Activated CD4-positive, alpha-beta T cell treated with anti-CD3 and anti-CD28 coated beads, Interleukin-2, Interleukin-6, amounts not matched to agents 100 ng/mL and 50 ng/mL, durations not matched to agents 16 hours and 8 hours (primary cell): ENCODE data around the gene NCAM2.

Experiments used
- DNase-seq: peaks from one replicate; pipeline ENCODE4 v3.0.0-alpha.2; 2020

NCAM2 gene

DNA sequence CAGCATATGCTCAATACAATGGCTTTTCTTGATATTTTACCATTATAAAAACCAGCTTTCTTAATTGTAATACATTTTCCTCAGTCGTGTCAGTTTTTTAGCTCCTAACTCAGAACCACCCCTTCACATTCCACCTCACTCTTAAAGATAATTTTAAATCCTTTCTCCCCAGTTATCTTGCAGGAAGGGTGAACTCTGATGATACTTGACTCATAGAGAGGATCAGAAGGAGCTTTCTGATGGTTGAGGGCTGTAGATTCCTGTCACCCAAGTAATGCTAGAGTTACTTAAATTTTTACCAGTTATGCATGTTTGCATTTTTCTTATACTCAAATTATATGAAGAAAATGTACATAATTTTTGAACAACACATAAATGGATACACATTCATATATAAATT lies 233.7 kb downstream of the NCAM2 start:
- DNase-seq, result no peak

DNA sequence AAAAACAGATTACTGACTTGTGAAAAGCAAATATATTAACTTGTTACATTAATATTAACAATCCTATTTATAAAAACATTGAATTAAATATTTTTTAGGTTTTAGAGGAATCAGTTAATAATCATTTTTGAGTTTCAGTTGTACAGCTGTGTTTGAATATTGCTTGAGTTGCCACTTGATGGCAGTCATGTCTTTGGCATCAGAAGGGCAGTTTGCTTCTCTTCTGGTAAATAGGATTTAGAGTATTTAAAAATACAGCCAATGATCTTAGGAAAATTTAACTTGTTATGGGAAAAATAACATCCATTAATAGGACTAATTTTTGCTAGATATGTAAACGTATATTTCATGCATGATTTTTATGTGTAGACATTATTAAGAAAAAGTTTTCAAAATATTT lies 234.1 kb downstream of the NCAM2 start:
- DNase-seq, result peak; percentile 0

DNA sequence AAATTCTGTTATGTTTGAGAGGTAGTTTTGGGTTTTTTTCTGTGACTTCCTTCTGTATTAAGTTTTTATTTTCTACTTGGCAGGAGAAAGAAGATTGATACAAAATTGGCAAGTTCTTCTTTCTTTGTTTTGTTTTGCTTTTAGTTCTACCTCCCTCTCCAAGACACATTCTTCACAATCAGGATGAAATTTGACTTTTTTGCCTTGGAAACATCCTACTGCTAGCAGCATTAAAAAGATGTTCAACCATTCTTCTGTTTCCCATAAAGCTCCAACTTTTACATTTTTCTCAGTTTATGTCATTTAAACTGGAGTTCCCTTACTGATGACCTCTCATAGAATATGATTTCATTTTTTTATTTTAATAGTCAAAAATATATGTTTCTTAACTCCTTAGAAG lies 234.8 kb downstream of the NCAM2 start:
- no peak for DNase-seq

DNA sequence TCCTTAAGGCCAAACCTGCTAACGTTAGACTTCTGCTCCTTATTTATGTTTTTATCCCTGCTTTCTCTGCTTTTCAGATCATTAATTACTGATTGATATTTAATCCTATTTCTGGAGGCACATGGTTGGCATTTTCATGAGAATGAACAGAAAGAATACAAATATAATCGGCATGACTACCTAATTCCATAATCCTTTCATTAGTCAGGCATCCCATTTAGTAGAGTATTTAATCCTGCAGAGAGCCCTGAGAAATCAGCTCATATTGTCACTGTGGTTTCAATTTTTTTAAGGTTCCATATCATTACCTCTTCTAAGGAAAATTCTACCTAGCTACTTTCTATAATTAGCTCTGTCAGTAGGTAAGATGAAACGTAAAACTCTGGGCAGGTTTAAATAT lies 238.8 kb downstream of the NCAM2 start:
- DNase-seq, result no peak

DNA sequence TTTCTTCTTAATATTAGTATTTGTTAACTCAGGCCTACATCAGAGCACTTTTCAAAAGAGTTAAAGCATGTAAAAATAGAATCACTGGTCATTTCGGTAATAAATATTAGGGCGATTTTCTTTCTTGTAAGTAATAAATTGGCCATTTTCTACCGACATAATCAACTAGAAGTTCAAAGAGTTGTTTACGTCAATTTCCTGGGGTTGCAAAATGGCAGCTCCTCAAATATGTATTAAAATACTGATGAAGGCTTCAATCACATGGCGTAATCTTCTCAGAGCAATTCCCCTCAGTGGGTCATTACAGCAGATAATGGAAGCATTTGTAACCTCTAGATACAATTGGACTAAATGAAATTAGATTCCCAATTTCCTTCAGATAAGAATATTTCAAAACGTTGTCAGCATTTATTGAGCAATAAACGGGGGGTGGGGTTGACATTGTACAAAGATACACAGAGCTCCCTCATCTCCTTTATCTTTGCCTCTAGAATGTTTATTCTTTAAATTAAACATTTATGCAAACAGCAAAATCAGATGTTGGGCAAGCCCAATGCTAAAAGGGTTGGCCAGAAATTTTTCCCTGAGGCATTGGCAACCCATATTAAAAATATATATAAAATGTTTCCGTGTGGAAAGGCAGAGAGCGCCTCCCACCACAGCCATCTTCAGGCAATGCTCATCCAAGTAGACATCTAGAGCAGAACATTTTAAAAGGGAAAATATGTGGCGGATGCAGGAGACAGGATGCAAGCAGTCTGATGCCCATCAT lies 240.6 kb downstream of the NCAM2 start:
- DNase-seq, result no peak

DNA sequence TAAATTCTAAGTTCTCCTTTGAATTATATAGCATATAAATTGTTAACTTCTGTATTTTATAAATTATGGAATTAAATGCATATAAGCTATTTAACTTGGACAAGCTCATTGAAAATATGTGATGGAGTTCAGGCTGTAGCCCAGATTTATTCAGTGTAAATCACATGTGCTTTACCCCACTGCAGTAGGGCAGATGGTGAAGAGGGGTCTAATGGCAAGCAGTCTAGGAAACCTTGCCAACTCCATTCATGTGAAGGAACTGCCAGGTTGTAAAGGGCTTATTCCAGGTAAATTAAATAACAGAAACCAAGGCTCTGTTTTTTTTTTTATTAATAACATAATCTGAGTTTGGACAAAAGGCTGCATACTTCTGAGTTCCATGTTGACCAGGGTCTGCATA lies 243.2 kb downstream of the NCAM2 start:
- DNase-seq, result no peak

DNA sequence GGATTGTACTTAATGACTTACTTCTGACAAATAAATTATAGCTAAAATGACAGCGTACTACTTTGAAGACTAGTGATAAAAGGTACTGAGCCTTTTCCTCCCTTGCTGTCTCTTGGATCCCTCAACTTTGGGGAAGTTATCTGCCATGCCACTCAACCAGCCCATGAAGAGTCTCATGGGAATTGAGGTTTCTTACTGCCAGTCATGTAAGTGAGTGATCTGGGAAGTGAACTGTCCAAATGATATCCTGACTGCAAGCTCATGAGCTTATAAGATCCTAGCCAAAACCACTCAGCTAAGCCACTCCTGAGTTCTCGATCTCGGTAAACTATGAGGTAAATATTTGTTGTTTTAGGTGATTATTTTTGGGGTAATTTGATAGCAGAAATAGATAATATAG lies 247.8 kb downstream of the NCAM2 start:
- DNase-seq, result no peak

DNA sequence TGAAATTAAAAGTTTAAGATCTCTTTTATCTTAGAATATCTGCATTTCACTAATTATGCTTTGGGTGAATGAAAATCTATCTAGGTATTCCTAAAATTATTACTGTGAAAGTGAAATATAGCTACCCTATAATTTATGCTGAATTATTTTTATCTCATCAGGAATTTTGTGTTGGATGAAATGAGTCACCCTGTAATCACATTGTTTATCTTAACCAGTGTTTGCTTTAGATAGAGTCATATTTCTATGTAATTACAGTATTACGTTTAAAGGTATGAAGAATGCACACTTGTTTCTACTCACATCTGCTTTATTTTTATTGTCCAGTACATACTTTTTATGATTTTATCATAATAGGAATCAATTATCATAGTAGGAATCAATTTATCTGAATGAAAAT lies 249.2 kb downstream of the NCAM2 start:
- no peak for DNase-seq

DNA sequence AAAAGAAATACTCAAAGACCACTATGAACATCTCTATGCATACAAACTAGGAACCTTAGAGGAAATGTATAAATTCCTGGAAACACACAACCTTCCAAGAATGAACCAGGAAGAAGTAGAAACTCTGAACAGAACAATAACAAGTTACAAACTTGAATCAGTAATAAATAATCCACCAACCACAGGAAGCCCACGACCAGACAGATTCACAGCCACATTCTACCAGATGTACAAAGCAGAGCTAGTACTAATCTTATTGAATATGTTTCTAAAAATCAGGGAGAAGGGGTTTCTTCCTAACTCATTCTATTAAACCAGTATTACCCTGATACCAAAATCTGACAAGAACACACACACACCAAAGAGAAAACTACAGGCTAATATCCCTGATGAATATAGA lies 263.8 kb downstream of the NCAM2 start:
- no peak for DNase-seq

DNA sequence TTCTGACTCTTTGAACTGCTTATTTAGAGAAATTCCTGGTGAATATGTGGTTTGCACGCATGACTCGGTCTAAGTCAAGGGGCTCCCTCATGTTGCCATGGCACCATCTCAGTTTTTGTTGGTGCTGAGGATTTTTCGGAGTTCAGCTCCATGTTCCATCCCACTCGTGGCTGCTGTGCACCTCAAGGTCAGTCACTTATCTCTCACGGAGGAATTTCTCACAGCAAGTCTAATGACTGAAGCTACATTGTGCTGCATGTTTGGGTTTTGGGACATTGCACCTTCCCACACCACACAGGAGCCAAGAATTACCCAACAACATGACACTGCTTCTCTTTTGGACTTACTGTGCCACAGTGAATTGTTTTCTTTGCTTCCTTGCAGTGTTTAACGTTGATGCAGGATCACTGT lies 269.9 kb downstream of the NCAM2 start:
- no peak for DNase-seq

DNA sequence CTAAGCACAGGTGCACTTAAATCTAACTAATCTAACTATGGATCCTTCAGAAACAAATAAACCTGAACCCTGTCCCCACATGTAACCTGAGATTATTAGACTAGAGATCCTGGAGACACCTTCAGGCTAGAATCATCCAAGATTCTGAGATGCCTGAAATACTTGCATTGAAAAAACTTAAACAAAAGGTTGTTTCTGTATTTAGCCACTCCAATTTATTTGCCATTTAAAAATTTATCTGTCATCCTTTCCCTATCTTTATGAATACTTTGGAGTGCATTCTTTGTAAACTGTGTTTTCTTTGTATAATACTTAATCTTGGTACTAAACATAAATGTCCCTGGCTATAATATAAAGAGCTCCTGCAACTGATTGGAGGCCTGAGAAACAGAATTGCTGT lies 270.7 kb downstream of the NCAM2 start:
- DNase-seq, result no peak

DNA sequence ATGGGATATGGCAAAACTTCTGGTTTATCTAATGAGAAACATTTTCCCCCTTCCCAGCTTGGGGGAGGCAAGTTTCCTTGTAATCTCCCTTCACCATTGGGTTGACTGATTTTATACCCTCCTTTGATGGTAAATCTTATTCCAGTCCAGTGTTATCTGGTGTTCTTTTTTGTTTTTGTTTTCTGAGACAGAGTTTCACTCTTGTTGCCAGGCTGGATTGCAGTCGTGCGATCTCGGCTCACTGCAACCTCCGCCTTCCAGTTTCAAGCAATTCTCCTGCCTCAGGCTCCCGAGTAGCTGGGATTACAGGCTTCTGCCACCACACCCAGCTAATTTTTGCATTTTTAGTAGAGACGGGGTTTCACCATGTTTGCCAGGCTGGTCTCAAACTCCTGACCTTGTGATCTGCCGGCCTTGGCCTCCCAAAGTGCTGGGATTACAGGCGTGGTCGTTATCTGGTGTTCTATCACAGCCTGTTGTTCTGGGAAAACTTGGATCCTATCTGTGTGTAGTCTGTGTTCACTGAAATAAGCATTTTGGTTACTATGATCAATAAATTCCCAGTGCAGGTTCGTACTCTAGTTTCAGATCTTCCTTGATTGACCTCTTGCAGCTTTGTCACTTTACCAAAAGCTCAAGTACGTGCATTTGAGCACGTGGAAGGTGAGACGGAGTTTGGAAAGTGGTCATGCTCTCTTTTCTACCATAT lies 281.1 kb downstream of the NCAM2 start:
- no peak for DNase-seq

DNA sequence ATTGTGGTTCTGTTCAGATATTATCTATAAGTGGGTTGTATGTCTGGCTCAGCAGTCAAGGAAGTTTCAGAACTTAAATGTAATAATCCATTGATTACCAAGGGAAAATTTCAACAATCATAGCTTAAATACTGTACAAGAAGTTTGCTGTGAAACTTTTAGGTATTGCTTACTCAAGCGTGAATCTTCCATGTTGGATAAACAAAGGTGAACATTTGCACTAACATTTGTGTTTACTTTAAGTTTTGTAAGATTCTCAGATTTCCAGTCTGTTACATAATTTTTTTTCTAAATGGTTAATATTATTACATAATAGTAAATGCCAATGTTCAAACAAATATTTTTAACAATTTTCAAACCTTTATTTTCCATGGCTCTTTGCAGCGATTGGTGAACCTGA lies 285.6 kb downstream of the NCAM2 start:
- no peak for DNase-seq

DNA sequence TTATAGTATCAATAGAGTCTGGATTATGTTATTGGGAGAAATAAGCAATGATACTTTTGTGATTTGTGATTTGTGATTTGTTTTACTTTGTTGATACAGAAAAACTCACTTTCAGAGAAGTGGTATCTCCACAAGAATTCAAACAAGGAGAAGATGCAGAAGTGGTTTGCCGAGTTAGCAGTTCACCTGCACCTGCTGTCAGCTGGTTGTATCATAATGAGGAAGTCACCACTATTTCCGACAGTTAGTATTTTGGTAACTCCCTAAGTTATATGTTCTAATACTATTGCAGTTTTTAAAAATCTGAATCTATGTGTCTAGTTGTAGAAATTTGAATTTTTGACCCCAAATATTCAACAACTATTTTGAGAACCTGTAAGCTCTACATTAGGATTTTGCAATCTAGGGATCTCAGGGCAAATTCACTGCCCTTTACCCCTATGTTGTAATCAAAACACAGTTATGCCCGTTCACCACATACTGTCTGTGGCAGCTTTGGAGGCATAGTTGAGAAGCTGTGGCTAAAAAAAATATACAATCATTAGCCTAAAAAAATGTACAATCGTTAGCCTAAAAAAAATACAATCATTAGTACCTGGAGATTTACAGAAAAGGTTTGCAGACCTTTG lies 288.1 kb downstream of the NCAM2 start:
- DNase-seq, result no peak

DNA sequence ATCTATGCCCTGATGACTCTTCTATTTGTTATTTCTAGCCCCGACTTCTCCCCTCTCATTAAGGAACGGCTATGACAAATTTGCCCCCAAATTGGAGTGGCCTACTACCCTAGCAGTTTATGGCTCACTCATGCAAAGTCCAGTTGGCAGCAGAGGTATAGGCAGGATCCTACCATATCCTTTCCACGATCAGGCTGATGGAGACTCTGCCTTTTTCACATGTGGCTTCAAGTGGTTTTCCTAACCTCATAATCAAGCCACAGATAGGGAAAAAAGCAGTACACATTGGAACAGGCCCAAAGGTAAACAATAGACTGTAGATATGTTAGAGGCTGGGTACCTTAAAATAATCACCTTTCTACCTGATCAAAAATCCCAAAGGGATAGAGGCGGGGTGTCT lies 292.5 kb downstream of the NCAM2 start:
- DNase-seq, result no peak

DNA sequence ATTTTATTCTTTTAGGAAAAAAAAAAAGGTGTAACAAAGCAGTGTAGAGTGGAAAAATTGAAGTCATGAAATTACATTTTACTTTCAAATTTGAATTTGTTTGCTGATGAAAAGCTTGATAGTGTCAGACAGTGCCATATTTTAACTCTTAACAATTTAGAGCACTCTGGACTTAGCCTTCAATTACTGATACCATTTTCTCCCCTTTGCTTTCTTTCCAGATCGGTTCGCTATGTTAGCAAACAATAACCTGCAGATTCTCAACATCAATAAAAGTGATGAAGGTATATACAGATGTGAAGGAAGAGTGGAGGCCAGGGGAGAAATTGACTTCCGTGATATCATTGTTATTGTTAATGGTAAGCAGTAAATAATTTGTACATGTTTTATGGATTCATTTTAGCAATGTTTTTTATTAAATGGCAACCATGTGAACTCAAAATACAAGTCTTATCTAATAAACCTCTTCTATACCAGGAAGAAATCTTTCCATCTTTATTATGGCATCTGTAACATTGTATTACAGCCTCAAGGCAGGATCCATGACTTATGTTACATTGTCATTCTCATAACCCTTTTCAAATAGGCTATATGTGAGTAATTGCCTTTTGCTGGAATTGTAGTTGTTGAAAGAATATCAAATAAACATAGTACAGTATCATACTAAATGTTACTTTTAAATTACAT lies 293.8 kb downstream of the NCAM2 start:
- no peak for DNase-seq

DNA sequence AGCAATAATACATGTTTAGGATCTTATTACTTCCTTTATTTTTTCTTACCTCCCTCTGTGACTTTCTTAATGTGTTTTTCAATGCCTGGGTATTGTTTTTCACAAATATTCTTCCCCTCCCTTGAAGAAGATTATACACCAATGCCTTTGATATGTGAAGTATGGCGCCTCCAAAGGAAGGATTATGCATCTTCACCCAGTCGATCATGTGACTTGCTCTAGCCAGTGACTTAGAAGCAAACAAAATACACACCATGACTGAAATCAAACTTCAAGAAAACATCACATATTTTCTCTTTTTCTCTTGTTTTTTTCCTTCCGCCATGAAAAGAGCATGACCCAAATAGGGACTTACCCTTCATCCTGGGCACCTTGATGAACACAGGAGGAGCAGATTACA lies 297.1 kb downstream of the NCAM2 start:
- DNase-seq, result no peak

DNA sequence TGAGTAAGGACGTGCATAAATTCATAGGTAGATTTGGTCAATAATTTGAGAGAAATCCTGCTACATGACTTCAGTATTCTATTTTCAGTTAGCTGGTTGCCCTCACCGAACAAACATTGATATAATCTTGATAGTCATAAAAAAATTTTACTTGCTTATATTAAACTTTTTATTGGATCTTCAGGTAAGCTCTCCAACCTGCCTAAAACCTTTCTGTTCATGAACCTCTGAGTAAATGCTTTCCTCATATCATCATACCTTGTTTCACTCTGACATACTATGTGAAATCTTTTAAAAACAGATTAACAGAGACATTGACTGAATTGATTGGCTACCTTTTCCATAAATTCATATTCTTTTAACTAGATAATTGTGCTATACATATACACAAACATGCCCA lies 299.0 kb downstream of the NCAM2 start:
- no peak for DNase-seq

DNA sequence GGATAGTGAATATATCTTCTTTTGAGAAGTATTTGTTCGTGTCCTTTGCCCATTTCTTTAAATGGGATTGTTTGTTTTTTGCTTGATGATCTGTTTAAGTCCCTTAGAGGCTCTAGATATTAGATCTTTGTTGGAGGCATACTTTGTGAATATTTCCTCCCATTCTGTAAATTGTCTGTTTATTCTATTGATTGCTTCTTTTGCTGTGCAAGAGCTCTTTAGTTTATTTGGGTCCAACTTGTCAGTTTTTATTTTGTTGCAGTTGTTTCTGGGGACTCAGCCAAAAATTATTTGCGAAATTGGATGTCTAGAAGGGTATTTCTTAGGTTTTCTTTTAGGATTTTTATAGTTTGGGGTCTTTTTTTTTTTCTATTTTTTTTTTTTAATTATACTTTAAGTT lies 302.8 kb downstream of the NCAM2 start:
- no peak for DNase-seq

DNA sequence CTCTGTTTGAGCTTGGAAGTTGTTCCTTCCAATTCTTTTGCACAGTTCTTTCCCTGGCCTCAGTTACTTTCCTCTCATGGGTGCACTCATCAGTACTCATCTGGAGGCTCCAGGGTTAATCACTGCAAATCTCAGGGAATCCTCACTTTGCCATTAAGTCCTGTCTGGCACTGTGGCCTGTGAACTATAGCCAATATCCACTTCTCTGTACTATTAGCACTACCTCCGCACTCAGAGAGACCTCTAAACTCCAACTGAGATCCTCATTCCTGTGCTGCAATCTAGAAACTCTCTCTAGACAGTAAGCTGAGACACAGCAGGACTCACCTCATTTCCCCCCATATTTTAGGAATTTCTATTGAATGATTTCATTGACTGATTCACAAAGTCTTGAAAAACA lies 311.3 kb downstream of the NCAM2 start:
- no peak for DNase-seq

DNA sequence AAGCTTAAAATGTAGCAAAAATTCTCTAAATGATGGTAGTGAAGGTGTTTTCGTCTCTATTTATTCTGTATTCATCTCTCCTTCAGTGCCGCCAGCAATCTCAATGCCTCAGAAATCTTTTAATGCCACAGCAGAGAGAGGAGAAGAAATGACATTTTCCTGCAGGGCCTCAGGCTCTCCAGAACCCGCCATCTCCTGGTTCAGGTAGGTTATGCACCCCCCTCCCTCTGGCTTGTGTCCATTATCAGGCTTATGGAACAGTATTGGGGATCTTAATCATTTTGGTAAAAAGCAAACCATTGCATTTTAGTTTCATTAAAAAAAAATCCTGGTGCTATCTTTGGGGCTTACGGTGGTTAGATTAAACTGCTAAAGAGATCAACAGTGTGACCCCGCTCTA lies 326.1 kb downstream of the NCAM2 start:
- DNase-seq, result no peak

DNA sequence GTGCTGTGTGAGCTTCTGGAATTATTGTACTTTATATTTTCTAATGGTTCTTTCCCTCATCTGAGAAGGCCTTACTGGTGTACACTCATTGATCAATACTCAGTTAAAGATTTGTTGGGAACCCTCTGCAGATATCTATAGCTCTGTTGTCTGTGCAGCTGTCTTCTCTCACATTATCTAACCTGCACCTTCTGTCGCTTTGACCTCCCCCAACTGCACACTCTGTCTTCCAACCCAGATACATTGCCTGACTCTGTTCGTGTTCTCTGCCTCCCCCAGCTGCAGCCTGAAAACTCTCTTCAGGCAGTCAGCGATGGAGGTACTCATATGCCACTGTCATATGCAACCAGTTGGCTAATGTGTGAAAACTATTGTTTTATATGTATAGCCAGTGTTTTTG lies 334.3 kb downstream of the NCAM2 start:
- DNase-seq, result no peak

DNA sequence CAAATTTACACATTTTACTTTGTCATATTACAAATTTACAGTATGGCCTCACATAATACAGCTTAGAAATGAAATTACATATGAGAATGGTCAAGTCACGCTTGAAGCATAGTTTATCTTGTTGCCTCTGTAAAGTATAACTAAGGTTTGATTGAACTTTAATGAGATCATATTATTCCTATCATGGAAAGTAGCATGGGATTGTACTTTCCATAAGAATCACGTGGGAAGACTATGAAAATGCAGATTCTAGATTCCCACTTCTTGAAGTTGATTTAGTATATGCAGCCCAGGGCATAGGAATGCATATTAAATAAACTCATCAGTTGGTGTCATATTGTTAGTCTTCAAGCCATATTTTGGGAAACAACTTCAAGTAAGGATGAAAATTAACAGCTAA lies 342.8 kb downstream of the NCAM2 start:
- DNase-seq, result no peak

DNA sequence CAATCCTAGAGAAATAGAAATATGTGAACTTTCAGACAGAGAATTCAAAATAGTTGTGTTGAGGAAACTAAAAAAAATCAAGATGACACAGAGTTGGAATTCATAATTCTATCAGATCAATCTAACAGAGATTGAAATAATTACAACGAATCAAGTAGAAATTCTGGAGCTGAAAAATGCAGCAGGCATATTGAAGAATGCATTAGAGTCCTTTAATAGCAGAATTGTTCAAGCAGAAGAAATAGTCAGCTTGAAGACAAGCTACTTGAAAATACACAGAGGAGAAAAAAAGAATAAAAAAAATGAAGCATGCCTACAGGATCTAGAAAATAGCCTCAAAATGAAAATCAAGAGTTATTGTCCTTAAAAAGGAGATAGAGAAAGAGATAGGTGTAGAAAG lies 347.1 kb downstream of the NCAM2 start:
- DNase-seq, result no peak
